Liver (tissue), 9 donors: ENCODE data around the gene PGD. TPM values are rescaled to one million over a fixed set of nuclear protein-coding genes. Genes with fewer than 3 reads are reported as not detected.

Experiments used
- DNase-seq: peaks from one replicate; pipeline ENCODE4 v3.0.0-alpha.2; 2017; ENCODE audit warnings: low spot score
- H3K27ac ChIP-seq, 2 donors: one replicate each; pipeline ENCODE4 v1.7.0; 2013; ENCODE audit warnings: inconsistent platforms in 2 of 2, low read length in 2 of 2, control low read depth in 1 of 2, low read depth in 1 of 2, mild to moderate bottlenecking in 1 of 2
- H3K27me3 ChIP-seq, 4 donors: one replicate each; pipeline versions ENCODE4 v1.6.1 to v1.7.0; 2013; ENCODE audit warnings: low read length in 3 of 4, inconsistent platforms in 1 of 4, mild to moderate bottlenecking in 1 of 4, moderate library complexity in 1 of 4; ENCODE audit not compliant: control insufficient read depth in 4 of 4, insufficient read depth in 4 of 4
- H3K36me3 ChIP-seq, 4 donors: one replicate each; pipeline versions ENCODE4 v1.6.1 to v1.7.0; 2013; ENCODE audit warnings: low read length in 3 of 4, mild to moderate bottlenecking in 3 of 4, low read depth in 1 of 4, moderate library complexity in 1 of 4; ENCODE audit not compliant: control insufficient read depth in 4 of 4, insufficient read depth in 3 of 4
- H3K4me1 ChIP-seq, 4 donors: one replicate each; pipeline versions ENCODE4 v1.6.1 to v1.7.0; 2013; ENCODE audit warnings: low read length in 3 of 4, mild to moderate bottlenecking in 3 of 4, moderate library complexity in 1 of 4; ENCODE audit not compliant: control insufficient read depth in 4 of 4, insufficient read depth in 4 of 4
- H3K4me3 ChIP-seq, 3 donors: one replicate each; pipeline versions ENCODE4 v1.6.1 to v1.7.0; 2013; ENCODE audit warnings: low read length in 3 of 3, control low read depth in 1 of 3, low read depth in 1 of 3, mild to moderate bottlenecking in 1 of 3
- H3K9ac ChIP-seq, 2 donors: one replicate each; pipeline ENCODE4 v1.7.0; 2013; ENCODE audit warnings: low read length in 2 of 2, mild to moderate bottlenecking in 2 of 2, moderate library complexity in 2 of 2, control low read depth in 1 of 2, low read depth in 1 of 2
- H3K9me3 ChIP-seq, 4 donors: one replicate each; pipeline versions ENCODE4 v1.6.1 to v1.7.0; 2013; ENCODE audit warnings: low read length in 3 of 4; ENCODE audit not compliant: control insufficient read depth in 4 of 4
- CTCF ChIP-seq: fragments of 150-350 bp; IDR thresholded peaks from 2 replicates; pipeline ENCODE4 v1.5.1; 2017; ENCODE audit warnings: improper control_type of control experiment, low read depth, low read length; ENCODE audit not compliant: missing input control
- EGR1 ChIP-seq, 2 donors: IDR thresholded peaks; 2 replicates each; pipeline ENCODE4 v1.6.1; 2016 to 2018; ENCODE audit warnings: antibody characterized with exemption in 2 of 2, low read depth in 2 of 2
- FOXA2 ChIP-seq: IDR thresholded peaks from 2 replicates; pipeline ENCODE4 v1.6.1; 2016; ENCODE audit warnings: antibody characterized with exemption
- GABPA ChIP-seq, 2 donors: IDR thresholded peaks in 1 of 2; conservative IDR thresholded peaks in 1 of 2; 2 replicates each; pipeline ENCODE4 v1.6.1; 2016; ENCODE audit warnings: antibody characterized with exemption in 2 of 2, mild to moderate bottlenecking in 1 of 2, moderate library complexity in 1 of 2
- HNF4A ChIP-seq, 2 donors: conservative IDR thresholded peaks; 2 replicates each; pipeline ENCODE4 v1.6.1; 2016; ENCODE audit warnings: antibody characterized with exemption in 2 of 2, mild to moderate bottlenecking in 2 of 2
- YY1 ChIP-seq: IDR thresholded peaks from 2 replicates; pipeline ENCODE4 v1.6.1; 2016; ENCODE audit warnings: antibody characterized with exemption, mild to moderate bottlenecking
- ZBTB33 ChIP-seq: IDR thresholded peaks from 2 replicates; pipeline ENCODE4 v1.6.1; 2016; ENCODE audit warnings: antibody characterized with exemption
- WGBS: extraction: QIAGEN DNeasy Blood & Tissue Kit; methylation state at CpG from one replicate; pipeline ENCODE4 v1.1.7; 2013; 5-methylcytosine and 5-hydroxymethylcytosine counted together
- polyA plus RNA-seq, 2 donors: library from polyadenylated mRNA; stranded (reverse) in 1 of 2; unstranded in 1 of 2; fragments of 200-250 nt in 1 of 2; fragments of >200 nt in 1 of 2; fragmentation: Nextera tagmentation in 1 of 2; extraction: Ambion mirVana in 1 of 2; gene quantifications; one replicate each; pipeline versions ENCODE4 v1.2.1 to v1.2.3, GENCODE V29; 2013 to 2015
- total RNA-seq, 2 donors: library from RNA; depleted of rRNA; stranded (reverse); fragments of >200 nt; gene quantifications; one replicate each; pipeline ENCODE4 v1.2.3, GENCODE V29; 2014
- TF ChIP-seq, protein P1 (sequence below): IDR thresholded peaks from 2 replicates; pipeline ENCODE4 v1.6.1; 2016; ENCODE audit warnings: antibody characterized with exemption
- TF ChIP-seq, protein P2 (sequence below): IDR thresholded peaks from 2 replicates; pipeline ENCODE4 v1.6.1; 2016; ENCODE audit warnings: antibody characterized with exemption, mild to moderate bottlenecking
- TF ChIP-seq, protein P3 (sequence below): IDR thresholded peaks from 2 replicates; pipeline ENCODE4 v1.6.1; 2016; ENCODE audit warnings: antibody characterized with exemption
- donor health status: healthy.
- donor health status: healthy.
- donor health status: healthy.
- donor health status: healthy.
- donor health status: healthy.

Gene PGD
- total and polyA plus RNA-seq, 4 donors = 45.9 to 112 (median 70.7) TPM

- no peak overlapping the region for H3K9ac ChIP-seq
- no peak overlapping the region for H3K27ac ChIP-seq
- no peak for DNase-seq
- no peak overlapping the region for H3K4me3 ChIP-seq
- H3K9me3 ChIP-seq = no peaks in the 10 kb centered on the region
- TF ChIP-seq CTCF (no peak), FOXA2 (no peak), ZBTB33 (no peak), EGR1 (IDR thresholded peaks at IDR 0.05; ENCODE audit: low read depth in 2 of 2) (no peak), YY1 (no peak)
- TF ChIP-seq, protein P1, sequence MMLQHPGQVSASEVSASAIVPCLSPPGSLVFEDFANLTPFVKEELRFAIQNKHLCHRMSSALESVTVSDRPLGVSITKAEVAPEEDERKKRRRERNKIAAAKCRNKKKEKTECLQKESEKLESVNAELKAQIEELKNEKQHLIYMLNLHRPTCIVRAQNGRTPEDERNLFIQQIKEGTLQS = no peak
- TF ChIP-seq, protein P2, sequence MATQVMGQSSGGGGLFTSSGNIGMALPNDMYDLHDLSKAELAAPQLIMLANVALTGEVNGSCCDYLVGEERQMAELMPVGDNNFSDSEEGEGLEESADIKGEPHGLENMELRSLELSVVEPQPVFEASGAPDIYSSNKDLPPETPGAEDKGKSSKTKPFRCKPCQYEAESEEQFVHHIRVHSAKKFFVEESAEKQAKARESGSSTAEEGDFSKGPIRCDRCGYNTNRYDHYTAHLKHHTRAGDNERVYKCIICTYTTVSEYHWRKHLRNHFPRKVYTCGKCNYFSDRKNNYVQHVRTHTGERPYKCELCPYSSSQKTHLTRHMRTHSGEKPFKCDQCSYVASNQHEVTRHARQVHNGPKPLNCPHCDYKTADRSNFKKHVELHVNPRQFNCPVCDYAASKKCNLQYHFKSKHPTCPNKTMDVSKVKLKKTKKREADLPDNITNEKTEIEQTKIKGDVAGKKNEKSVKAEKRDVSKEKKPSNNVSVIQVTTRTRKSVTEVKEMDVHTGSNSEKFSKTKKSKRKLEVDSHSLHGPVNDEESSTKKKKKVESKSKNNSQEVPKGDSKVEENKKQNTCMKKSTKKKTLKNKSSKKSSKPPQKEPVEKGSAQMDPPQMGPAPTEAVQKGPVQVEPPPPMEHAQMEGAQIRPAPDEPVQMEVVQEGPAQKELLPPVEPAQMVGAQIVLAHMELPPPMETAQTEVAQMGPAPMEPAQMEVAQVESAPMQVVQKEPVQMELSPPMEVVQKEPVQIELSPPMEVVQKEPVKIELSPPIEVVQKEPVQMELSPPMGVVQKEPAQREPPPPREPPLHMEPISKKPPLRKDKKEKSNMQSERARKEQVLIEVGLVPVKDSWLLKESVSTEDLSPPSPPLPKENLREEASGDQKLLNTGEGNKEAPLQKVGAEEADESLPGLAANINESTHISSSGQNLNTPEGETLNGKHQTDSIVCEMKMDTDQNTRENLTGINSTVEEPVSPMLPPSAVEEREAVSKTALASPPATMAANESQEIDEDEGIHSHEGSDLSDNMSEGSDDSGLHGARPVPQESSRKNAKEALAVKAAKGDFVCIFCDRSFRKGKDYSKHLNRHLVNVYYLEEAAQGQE = no peak
- H3K36me3 ChIP-seq = peaks cover 3 to 43% (median 21%) of the 10 kb centered on the region in 4 donors
- WGBS = 96% methylated on average over 6 of the region's 6 CpGs
- no peaks in the 10 kb centered on the region for H3K4me1 ChIP-seq
- no peaks in the 10 kb centered on the region for H3K27me3 ChIP-seq
These were observed 19.2 kb upstream of the PGD start for GRCh38 chr1:10379676-10380075.

DNA sequence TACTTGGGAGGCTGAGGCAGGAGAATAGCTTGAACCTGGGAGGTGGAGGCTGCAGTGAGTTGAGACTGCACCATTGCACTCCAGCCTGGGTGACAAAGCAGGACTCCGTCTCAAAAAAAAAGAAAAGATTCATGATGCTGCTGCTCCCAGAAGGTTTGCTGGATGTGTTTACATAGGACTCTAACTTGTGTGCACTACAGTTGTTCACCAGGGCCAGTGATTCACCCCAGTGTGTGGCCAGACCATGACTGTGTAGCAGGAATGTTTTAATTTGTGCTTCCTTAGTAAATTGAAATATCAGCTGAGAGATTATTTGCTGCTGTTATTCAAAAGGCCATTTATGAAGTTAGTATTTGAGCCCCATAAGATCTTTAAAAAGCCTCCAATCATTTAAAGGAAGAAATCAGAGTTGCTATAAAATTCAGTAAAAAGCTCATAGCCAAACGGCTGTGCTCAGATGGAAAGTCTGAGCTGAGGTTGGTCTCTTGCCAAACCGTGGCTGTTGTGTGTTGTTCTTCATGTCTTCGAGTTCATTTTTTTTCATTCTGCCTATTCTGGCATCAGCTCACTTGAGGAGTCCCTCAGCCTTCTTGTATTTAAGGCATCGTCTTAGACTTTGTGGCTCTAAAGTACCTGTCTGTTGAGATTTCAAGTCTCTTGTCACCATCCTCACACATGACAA lies 18.1 kb upstream of the PGD start:
- Histone ChIP-seq H3K4me1 (no peaks in the 10 kb centered on the region), H3K27ac (no peak overlapping the region), H3K4me3 (no peak overlapping the region), H3K27me3 (no peaks in the 10 kb centered on the region), H3K9me3 (no peaks in the 10 kb centered on the region), H3K9ac (no peak overlapping the region), H3K36me3 (peaks cover 0 to 34% (median 14%) of the 10 kb centered on the region in 4 donors)
- no peak for DNase-seq
- WGBS = 76% methylated on average over 5 of the region's 5 CpGs
- TF ChIP-seq, protein P3, sequence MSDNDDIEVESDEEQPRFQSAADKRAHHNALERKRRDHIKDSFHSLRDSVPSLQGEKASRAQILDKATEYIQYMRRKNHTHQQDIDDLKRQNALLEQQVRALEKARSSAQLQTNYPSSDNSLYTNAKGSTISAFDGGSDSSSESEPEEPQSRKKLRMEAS = no peak
- TF ChIP-seq YY1 (no peak), FOXA2 (no peak), CTCF (no peak), GABPA (IDR thresholded peaks at IDR 0.05 in 1 of 2, conservative IDR thresholded peaks at IDR 0.05 in 1 of 2) (no peak), HNF4A (conservative IDR thresholded peaks at IDR 0.05) (no peak)
- TF ChIP-seq, protein P2 = no peak
